Prostate gland (tissue), 2 donors: Measurements from ENCODE around the gene ADRA2B.

Experiments used
- POLR2A ChIP-seq: fragments of 450-650 bp; IDR thresholded peaks from one replicate; pipeline ENCODE4 v1.6.1; 2016; ENCODE audit warnings: antibody characterized with exemption, mild to moderate bottlenecking
- POLR2AphosphoS5 ChIP-seq: sonication (generic); formaldehyde crosslinking; IDR thresholded peaks from one replicate; pipeline ENCODE4 v1.6.1; 2017; ENCODE audit warnings: antibody characterized with exemption
- TF ChIP-seq, protein P1 (sequence below), 4 experiments: fragments of 200-600 bp in 2 of 4; fragments of 450-650 bp in 2 of 4; sonication (generic) in 2 of 4; IDR thresholded peaks; 1 replicate in 3 of 4; 2 replicates in 1 of 4; pipeline ENCODE4 v1.5.1; 2016 to 2019; ENCODE audit warnings: antibody characterized with exemption in 4 of 4, mild to moderate bottlenecking in 2 of 4, moderate library complexity in 2 of 4

DNA sequence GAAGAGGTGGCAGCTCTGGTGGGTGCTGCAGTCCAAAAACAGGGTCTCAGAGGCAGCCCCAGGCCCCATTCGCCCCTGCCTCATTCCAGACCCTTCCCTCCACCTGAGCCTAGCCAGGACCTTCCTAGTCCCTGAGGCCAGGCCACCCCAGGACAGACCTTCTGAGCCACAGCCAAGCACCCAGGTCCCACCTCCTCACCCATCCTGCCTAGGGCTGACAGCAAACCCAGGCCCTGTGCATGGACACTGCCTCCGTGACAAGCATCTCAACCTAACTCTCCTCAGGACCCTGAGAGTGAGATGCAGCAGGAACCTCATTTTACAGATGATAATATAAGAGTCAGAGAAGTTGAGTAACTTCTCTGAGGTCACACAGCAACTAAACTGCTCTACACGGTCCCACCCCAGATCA, 15.5 kb downstream of the ADRA2B start:
- TF ChIP-seq POLR2A, result no peak
- TF ChIP-seq, protein P1, sequence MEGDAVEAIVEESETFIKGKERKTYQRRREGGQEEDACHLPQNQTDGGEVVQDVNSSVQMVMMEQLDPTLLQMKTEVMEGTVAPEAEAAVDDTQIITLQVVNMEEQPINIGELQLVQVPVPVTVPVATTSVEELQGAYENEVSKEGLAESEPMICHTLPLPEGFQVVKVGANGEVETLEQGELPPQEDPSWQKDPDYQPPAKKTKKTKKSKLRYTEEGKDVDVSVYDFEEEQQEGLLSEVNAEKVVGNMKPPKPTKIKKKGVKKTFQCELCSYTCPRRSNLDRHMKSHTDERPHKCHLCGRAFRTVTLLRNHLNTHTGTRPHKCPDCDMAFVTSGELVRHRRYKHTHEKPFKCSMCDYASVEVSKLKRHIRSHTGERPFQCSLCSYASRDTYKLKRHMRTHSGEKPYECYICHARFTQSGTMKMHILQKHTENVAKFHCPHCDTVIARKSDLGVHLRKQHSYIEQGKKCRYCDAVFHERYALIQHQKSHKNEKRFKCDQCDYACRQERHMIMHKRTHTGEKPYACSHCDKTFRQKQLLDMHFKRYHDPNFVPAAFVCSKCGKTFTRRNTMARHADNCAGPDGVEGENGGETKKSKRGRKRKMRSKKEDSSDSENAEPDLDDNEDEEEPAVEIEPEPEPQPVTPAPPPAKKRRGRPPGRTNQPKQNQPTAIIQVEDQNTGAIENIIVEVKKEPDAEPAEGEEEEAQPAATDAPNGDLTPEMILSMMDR (IDR thresholded peaks at IDR 0.05), result no peak
- TF ChIP-seq POLR2AphosphoS5, result no peak
